AG04450 (cell line): ENCODE data around the gene HUNK. TPM values are rescaled to one million over a fixed set of nuclear protein-coding genes. Genes with fewer than 3 reads are reported as not detected.
A peak's percentile ranks its signal among the peaks of the same experiment; 100 is the strongest.

Experiments used
- CTCF ChIA-PET: fragments of 300-600, 350-600 bp; formaldehyde crosslinking; extraction: SDS; loops from one replicate; lab custom pipeline; 2022; ENCODE audit warnings: antibody characterized with exemption, inconsistent platforms; lab: Charles Lee
- POLR2A ChIA-PET: fragments of 350-600 bp; formaldehyde crosslinking; extraction: SDS; loops from one replicate; lab custom pipeline; 2021; ENCODE audit warnings: antibody characterized with exemption, inconsistent platforms; lab: Yijun Ruan, JAX
- DNase-seq: peaks from one replicate; pipeline ENCODE4 v3.0.0-alpha.2; 2011; ENCODE audit warnings: low read depth, low spot score
- H3K27ac ChIP-seq: one replicate; pipeline ENCODE4 v1.5.1; 2012; ENCODE audit warnings: low read depth, low read length, control low read depth
- H3K27me3 ChIP-seq: one replicate; pipeline ENCODE4 v1.6.0; 2012; ENCODE audit warnings: low read length; ENCODE audit not compliant: control insufficient read depth, insufficient read depth
- H3K4me3 ChIP-seq: 2 replicates; pipeline ENCODE4 v1.5.1; 2011; ENCODE audit warnings: mild to moderate bottlenecking, low read depth, low read length, control low read depth
- H3K9me3 ChIP-seq: 2 replicates; pipeline ENCODE4 v1.5.1; 2012; ENCODE audit warnings: low read length; ENCODE audit not compliant: control insufficient read depth, insufficient read depth
- polyA plus RNA-seq: library from polyadenylated mRNA; depleted of rRNA; stranded (reverse); fragments of >200 nt; gene quantifications from 2 replicates; pipeline ENCODE4 v1.2.3, GENCODE V29; 2011
- TF ChIP-seq, protein P1 (sequence below): IDR thresholded peaks from 2 replicates; pipeline ENCODE4 v1.5.1; 2011; ENCODE audit warnings: low read depth, low read length, control low read depth, inconsistent platforms

Gene HUNK
- polyA plus RNA-seq, 1 experiment: 0.48 TPM

DNA sequence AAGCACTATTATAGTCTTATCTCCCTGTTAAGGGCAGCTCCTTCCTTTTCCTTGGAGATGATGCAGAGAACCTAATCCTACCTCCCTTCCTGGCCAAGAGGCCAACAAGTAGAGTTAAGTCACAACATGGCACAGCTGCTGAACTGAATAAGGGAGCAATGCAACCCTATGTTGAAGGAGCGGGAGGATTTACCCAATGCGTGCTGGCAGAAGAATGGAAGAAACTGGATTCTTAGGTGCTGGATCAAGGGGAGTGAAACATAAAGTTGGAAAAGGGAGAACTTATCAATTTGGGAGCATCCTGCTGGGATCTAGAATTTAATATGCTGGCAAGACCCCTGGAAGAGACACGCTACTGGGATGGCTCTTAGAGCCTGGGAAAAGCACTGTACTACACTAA lies 12.0 kb upstream of the HUNK start:
- DNase-seq: no peak
- Histone ChIP-seq H3K27me3 (no peaks in the 10 kb centered on the region), H3K4me3 (no peak overlapping the region), H3K27ac (no peak overlapping the region), H3K9me3 (no peaks in the 10 kb centered on the region)
- POLR2A ChIA-PET: no interaction called here
- CTCF ChIA-PET: interaction anchor here (1.0 to 1.4 kb wide), 2 partner anchors 9 to 397 kb away, joined by 3 to 6 read pairs; no protein-coding TSS in a partner anchor
- TF ChIP-seq, protein P1, sequence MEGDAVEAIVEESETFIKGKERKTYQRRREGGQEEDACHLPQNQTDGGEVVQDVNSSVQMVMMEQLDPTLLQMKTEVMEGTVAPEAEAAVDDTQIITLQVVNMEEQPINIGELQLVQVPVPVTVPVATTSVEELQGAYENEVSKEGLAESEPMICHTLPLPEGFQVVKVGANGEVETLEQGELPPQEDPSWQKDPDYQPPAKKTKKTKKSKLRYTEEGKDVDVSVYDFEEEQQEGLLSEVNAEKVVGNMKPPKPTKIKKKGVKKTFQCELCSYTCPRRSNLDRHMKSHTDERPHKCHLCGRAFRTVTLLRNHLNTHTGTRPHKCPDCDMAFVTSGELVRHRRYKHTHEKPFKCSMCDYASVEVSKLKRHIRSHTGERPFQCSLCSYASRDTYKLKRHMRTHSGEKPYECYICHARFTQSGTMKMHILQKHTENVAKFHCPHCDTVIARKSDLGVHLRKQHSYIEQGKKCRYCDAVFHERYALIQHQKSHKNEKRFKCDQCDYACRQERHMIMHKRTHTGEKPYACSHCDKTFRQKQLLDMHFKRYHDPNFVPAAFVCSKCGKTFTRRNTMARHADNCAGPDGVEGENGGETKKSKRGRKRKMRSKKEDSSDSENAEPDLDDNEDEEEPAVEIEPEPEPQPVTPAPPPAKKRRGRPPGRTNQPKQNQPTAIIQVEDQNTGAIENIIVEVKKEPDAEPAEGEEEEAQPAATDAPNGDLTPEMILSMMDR: no peak

DNA sequence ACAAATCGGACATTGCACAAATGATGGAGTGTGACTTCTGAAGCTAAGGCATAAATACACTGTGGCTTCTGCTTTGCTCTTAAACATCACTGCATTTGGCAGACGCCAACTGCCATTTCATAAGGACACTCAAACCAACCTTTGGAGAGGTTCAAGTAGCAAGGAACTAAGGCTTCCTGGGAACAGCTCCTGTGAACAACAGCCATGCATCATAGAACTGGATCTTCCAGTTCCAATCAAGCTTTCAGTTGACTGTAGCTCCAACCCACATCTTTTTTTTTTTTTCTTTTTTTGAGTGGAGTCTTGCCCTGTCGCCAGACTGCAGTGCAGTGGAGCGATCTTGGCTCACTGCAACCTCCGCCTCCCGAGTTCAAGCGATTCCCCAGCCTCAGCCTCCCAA lies 10.7 kb upstream of the HUNK start:
- CTCF ChIA-PET: interaction anchor here (1.0 to 1.8 kb wide), 3 partner anchors 76 to 396 kb away, joined by 3 to 4 read pairs (median 3); no protein-coding TSS in a partner anchor
- Histone ChIP-seq H3K9me3 (no peaks in the 10 kb centered on the region), H3K4me3 (no peak overlapping the region), H3K27ac (no peak overlapping the region), H3K27me3 (no peaks in the 10 kb centered on the region)
- DNase-seq: no peak
- POLR2A ChIA-PET: no interaction called here
- TF ChIP-seq, protein P1: no peak

- Histone ChIP-seq H3K27me3 (peaks cover 4% of the 10 kb centered on the region), H3K27ac (no peak overlapping the region), H3K9me3 (no peaks in the 10 kb centered on the region), H3K4me3 (no peak overlapping the region)
- ChIA-PET CTCF (interaction anchor here (0.6 to 4.5 kb wide), 14 partner anchors 9 to 422 kb away, joined by 3 to 98 read pairs (median 4); partner anchors contain the start of gene MIS18A), POLR2A (no interaction called here)
- TF ChIP-seq, protein P1: no peak
- DNase-seq: no peak
These were observed 7.3 kb upstream of the HUNK start for GRCh38 chr21:31865429-31865970.

DNA sequence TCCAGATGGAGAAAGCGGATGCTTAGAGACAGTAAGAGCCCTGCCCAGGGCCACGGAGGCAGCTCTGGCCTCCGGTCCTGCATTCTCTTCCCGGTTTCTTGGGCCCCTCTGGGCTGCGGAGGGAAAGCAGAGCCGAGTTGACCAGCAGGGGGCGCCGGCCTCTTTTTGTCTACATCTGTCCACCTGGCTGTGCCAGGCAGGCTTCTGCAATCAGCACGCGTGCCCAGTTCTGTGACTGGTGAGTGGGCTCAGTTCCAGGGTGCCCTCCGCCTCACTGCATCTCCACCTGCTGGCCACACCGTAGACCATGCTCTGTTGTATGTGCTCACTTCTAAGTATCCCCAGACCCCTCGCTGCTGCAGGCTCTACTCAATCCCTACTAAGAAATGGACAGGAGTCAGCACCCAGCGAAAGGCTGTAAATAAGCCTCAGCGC lies 6.7 kb upstream of the HUNK start:
- Histone ChIP-seq H3K27ac (no peak overlapping the region), H3K27me3 (peaks cover 9% of the 10 kb centered on the region), H3K4me3 (no peak overlapping the region), H3K9me3 (no peaks in the 10 kb centered on the region)
- ChIA-PET POLR2A (no interaction called here), CTCF (interaction anchor here (0.6 to 4.5 kb wide), 15 partner anchors 8 to 421 kb away, joined by 3 to 98 read pairs (median 3); partner anchors contain the start of gene MIS18A)
- TF ChIP-seq, protein P1: peak; percentile 83
- DNase-seq: peak; percentile 23

DNA sequence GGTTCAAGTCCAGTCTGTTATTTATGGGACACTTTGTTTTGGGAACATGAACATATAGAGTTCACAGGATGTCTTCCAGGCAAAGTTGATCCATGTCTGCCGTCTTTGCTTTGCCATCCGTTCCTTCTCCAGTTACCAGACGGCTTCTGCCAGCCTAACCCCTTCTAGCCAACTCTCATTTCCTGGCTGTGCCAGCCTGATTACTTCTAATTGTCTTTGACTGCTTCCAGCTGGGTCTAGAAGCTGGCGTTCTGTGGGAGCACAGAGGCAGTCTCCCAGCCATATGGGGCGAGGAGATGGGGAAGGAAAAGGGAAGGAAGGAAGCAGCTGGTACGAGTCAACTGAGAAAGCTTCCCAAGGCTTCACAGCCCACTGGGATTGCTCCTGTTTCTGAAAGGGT lies 3.1 kb upstream of the HUNK start:
- ChIA-PET CTCF (interaction anchor here (1.3 to 6.4 kb wide), 2 partner anchors 9 to 389 kb away, joined by 3 to 55 read pairs; no protein-coding TSS in a partner anchor), POLR2A (no interaction called here)
- Histone ChIP-seq H3K27ac (no peak overlapping the region), H3K9me3 (no peaks in the 10 kb centered on the region; the same call in 1 of the 2 replicates), H3K4me3 (no peak overlapping the region), H3K27me3 (peaks cover 25% of the 10 kb centered on the region)
- TF ChIP-seq, protein P1: no peak
- no peak for DNase-seq
